HG03066 (cell line): ENCODE results near the gene SPATC1L.

Experiments
- ATAC-seq: cut with Tn5 transposase; IDR thresholded peaks from one replicate; pipeline ENCODE4 v1.9.1; 2021; ENCODE audit warnings: low read depth; ENCODE audit not compliant: unreplicated experiment

Gene SPATC1L

GRCh38 chr21:46215436-46216131, 31.3 kb upstream of the SPATC1L start:
- no peak for ATAC-seq

DNA sequence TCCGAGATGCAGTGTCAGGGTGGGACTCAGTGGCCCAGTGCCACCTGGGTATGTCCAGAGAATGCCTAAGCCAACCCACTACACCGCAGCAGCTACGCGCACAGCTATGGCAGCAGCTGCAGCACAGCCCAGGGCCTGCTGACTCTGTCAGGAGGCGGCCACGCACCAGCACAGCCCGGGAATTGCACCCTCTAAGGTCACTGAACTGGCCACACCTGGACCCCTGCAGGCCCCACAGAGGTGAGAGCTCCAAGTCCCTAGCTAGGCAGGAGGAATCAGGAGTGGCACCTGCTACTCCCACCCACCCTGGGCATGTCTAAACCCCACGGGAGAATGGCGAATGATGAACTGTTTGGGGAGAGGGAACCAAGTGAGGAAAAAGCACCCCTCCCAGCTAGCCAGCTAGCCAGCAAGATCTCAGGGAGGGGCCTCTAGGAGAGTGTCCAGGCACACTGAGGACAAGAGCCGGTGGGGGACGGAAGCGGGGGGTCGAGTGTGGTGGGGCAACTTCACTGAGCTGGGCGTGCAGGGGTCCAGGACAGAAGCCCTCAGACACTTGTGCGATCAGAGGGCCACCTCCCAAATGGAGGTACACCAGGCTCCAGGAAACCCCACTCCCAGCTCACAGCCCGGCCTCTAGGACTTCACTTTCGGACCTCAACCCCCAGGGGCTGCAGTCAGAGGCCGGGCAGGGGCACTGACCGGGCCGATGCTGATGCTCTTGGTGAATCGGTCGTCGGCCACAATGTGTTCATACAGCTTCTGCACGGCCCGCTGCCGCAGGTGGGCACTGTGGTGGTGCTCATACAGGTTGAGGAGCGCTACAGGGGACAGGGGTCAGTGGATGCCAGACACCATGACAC, 30.4 kb upstream of the SPATC1L start:
- ATAC-seq = no peak

DNA sequence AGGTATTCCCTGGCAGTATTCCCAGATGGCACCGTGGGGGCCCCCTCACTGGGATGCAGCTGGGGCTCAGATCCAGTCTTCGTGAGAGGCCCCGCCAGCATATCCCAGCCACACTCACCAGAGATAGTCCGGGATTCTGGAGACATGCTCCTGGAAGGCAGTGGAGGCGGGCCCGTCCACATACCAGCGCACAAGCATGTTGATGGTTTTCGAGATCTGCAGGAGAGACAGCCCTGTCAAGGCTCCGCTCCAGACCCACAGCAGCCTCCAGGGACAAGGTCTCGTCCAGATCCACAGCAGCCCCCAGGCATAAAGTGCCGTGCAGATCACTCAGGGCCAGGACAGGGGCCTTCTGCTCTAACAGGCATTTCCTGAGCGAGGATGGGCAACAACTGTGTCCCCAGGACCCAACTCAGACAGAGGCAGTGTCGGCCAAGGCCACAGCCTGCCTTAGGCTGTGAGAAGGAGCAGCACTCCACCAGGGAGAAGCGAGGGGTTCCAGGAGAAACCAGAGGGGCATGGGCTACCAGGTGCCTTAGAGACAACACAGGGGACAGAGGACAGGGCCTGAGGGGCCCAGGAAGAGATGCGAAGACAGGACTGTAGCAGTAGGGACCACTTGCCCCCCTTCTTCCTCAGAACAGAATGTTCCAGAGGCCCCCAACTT, 29.5 kb upstream of the SPATC1L start:
- no peak for ATAC-seq

DNA sequence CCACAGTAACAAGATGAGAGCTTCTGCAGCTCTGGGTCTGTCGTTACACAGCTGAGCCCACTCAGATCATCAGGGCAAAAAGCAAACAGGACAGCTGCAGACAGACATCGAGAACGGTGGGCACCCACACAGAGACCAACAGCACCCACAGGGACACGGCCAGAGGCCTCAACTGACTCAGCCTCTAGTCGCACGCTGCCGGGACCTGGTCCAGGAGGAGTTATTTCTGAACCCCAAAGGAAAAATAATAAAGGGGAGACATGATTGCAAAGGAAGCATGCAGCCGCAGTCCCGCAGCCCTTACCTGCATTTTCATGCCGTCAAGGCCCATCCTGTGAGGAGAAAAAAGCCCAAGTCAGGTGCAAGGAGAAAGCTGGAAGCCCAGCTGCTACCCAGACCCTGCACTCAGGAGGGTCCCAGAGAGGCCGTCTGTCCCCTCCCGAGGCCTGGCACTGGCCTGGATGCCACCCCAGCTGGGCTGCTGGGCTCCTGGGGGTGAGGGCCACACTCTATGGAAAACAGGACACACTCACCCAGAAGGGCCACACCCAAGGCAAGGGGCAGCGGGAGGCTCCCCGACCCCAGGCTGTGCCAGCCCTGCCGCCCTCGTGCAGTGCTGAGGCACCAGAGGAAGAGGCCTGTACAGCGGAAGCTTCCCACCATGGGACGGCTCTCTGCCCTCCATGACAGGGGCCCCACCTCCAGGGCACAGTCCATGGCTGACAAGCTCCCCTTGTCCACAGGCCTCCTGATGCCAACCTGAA, 28.6 kb upstream of the SPATC1L start:
- no peak for ATAC-seq

- ATAC-seq = no peak
These were observed 27.8 kb upstream of the SPATC1L start for GRCh38 chr21:46211786-46212720.

DNA sequence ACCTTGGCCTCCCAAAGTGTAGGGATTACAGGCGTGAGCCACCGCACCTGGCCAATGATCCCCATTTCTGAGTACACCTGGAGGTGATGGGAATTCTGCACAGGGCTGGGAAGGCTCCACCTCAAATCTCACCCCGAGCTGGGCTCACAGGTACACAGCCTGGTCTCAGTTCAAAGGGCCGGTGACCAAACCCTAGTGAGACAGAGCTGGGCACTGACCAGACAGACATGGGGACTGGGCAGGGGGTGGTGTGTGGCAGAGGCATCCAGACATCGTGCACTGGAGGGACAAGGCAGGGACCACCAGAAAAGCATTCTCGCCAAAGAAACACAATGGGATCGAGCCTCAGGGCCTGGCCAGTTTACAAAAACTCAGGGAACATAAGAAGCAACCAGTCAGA, 27.1 kb upstream of the SPATC1L start:
- no peak for ATAC-seq

DNA sequence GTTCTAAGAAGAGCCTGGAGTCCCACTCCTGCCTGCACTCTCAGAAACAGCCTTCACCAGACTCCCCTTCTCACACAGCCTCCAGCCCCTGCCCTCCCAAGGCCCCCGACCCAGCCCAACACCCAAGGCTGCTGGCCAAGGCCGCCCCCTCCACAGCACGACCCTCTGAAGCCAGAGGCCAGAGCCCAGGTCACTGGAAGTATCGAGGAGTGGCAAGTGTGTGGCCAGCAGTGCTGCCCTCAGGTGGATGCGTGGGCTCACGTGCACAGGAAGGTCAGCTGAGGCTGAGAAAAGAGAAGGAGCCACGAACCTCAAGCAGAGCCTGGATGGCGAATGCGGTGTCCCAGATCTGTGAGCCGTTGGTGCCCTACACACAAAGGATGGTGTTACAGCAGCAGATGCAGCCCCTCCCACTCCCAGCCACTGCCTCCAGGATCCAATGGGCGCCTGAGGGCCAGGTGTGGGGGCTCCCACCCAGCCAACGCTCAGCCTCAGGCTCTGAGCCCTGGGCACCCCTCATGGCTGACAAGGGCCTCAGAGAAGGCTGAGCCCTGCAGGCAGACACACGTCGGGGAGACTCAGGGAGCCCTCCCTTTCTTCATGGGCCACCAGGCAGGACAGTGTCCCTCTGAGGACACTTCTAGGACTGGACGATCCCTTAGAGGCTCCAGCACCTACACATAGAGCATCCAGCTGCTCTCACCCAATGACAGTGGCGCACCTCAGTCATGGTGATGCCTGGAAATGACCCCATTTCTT, 26.3 kb upstream of the SPATC1L start:
- no peak for ATAC-seq

DNA sequence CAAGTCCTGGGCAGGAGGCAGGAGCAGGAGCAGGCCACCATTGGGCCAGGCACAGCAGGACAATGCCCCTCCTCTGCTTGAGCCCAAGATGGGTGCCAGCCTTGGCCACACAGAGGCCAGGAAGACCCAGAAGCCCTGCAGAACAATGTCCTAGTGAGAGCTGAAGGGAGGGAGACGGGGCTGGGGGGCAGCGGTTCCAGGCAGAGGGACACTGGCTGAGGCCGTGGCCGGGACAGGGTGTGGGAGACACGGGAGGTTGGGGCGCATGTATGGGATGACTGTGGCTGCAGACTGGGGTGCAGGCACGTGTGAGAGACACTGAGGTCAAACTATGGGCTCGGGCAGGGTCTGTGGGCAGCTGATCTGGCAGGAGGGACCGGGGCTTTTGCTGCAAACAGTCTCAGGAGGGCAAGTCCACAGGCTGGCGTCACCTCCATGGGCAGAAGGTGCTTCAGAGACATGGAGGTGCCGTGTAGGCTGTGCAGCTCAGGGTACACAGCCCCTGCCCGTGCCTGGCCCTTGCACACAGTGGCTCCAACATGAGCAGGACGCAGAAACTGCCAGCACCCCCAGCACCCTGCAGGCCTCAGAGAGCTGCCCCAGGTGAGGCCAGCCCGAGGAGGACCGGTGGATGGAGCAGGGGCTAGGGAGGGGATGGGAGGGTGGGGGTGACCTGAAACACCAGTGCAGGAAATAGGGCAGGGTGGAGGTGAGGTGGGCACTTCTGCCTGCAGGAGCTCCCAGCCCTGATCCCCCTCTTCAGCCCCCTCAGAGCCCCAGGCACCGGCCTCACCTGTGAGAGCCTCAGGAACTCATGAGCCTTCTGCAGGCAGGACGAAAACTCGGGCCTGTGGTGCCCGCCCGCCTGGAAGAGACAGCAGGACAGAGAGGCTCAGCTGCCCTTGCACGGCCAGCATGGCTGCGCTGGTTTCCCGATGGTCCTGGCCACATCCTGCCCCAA, 24.8 kb upstream of the SPATC1L start:
- no peak for ATAC-seq

- no peak for ATAC-seq
These were observed 23.8 kb upstream of the SPATC1L start for GRCh38 chr21:46207920-46208591.

GRCh38 chr21:46207006-46207919, 23.0 kb upstream of the SPATC1L start:
- no peak for ATAC-seq

DNA sequence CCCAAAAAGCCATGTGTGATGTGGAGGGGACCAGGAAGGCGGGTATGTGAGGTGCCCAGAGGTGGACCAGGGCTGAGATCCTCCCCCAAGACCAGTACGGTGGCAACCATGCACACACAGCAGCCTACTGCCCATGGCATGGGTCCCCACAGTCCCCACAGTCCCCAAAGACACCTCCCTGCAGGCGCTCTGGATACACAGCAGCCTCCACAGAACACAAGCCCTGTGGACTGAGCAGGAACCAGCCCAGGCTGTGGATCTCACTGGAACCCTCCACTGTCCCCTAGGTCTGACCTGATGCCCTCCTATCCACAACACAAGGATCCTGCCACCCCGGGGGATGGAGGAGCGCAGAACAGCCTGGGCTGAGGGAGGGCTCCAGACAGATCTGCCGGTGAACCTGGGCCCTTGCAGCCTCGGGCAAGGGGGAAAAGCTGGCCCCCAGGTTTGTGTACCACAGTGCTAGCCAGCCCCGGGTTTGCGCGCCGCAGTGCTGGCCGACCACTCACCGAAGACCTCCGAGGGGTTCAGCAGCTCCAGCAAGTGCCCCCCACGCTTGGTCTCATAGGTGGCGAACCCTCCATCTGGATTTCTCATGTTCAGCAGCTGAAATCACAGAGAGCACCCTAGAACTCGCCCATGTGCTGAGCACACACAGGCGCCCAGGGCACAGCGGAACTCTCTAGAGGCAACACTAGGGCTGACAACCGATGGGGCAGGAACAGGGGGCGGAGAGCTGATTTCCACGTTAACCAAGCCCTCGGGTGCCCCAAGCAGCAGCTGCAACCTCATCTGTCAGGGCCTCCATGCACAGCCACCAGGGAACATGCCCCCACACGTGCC, 22.1 kb upstream of the SPATC1L start:
- ATAC-seq = no peak

DNA sequence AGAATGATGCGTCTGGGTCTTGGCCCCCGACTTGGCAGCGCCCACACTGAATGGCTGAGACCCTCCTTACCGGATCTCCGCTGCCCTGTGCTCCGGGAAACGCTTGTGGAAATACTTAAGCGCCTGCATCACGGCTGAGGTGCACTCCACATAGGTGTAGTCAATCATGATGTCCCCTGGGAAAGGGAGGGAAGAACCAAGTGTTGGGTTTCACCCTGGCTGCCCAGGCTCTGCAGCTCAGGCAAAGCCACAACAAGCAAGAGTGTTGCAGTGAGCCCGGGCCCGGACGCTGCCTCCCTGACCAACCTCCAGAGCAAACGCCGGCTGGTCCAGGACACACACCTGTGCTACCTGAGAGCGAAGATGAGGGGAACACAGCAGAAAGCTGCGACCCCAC, 21.5 kb upstream of the SPATC1L start:
- no peak for ATAC-seq

- ATAC-seq = no peak
These were observed 20.9 kb upstream of the SPATC1L start for GRCh38 chr21:46205166-46205565.

DNA sequence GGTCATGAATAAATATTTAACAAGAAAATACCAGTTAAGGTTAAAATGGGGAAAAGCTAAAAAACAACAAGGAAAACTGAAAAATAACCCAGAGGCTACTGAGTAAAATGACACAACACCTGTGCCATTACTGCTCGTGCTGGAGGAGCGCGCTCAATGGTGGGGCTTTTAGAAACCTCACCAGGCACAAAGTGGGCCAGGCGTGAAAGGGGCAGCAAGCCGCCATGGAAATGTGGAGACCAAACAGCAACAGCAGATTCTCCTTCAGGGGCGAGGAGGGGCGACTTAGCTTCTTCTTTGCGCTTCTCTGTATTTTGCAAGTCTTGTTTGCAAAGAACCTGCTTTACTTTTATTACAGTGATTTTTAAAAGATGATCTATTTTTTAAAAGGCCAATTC, 18.9 kb upstream of the SPATC1L start:
- no peak for ATAC-seq

- ATAC-seq = no peak
These were observed 18.4 kb upstream of the SPATC1L start for GRCh38 chr21:46202592-46203202.
